ENCODE measurements around the gene UGT2B7. TPM values are rescaled to one million over a fixed set of nuclear protein-coding genes. Genes with fewer than 3 reads are reported as not detected.
A peak's percentile ranks its signal among the peaks of the same experiment; 100 is the strongest.

Gene UGT2B7
- total RNA-seq, 1 donor from 2014 or later = 0.82 TPM

GRCh38 chr4:69156913-69157312 is 60.6 kb downstream of the UGT2B7 start:
- Mint-ChIP-seq H3K36me3 (ENCODE audit: low read depth) (no peaks in the 10 kb centered on the region), H3K4me1 (no peaks in the 10 kb centered on the region), H3K27me3 (ENCODE audit: low read depth) (no peaks in the 10 kb centered on the region), H3K27ac (ENCODE audit: unreplicated experiment) (no peak overlapping the region), H3K9me3 (no peaks in the 10 kb centered on the region), H3K4me3 (no peak overlapping the region)
- no peak for DNase-seq (ENCODE audit: low read depth, low spot score)
- peak; percentile 37 for TF ChIP-seq CTCF (conservative IDR thresholded peaks at IDR 0.05)

Other genes with a start within 250 kb of the UGT2B7 start
- gene UGT2A3, start 144.7 kb upstream of the UGT2B7 start, total RNA-seq = not detected in 2 replicates
- not detected in 2 replicates for gene UGT2B11, start 118.3 kb downstream of the UGT2B7 start, total RNA-seq
- gene UGT2B28, start 184.0 kb downstream of the UGT2B7 start, total RNA-seq = not detected in 2 replicates